DMS153 treated with DMSO at 0.1 percent for 48 hours (cell line): ENCODE measurements around the gene HOMER2.
"Not testable (repeated sequence)": the region's sequence is repeated elsewhere in the genome, so short reads cannot be mapped to it uniquely, and the experiment has no call there.

Source experiments
- DNase-seq: peaks from one replicate; lab custom pipeline; 2025; ENCODE audit not compliant: unreplicated experiment; lab: John Stamatoyannopoulos, UW

Gene HOMER2

DNA sequence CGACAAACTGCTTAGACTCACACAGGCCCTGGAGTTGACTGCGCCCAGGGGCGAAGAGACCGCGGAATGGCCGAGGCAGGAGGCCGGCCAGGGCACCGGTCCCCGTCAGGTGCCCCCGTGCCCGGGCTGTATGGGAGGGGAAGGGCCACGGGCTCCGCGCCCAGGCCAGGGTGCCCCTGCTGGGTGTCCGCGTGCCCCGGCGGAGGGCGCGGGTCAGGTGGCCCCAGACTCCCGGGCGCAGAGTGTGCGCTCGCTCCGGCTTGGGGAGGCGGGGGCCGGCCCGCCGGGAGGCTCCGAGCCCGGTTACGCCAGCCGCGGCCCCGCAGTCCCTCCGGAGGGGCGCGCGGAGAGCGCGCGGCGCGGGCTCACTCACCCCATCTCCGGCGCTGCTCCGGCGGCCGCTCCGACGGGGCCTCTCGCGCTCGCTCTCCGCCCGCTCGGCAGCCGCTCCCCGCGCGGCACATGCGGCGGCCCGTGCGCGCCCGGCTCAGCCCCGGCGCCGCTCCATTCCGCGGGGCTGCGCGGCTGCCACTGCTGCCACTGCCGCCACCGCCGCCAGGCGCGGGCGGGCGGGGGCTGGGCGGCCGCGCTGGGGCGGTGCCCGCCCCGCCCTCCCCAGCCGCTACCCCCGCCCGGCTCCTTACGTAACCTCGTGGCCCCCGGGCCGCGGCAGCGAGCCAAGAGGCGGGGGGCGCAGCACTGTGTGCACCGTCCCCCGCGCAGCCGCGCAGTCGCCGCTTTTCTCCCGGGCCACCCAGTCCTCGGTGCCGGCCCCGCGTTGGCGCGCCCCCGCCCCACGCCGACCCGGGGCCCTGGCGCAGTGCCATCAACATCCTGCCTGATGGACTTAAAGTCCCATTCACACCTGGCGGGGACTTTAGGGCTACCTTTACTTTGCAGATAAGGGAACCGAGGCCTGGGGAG lies at the start of gene HOMER2:
Gene HOMER2, minus strand, starts transcription at position 563 of the 924 bp plus-strand sequence. Its CDS starts 185 bp downstream, at position 378.
- DNase-seq, result no peak

DNA sequence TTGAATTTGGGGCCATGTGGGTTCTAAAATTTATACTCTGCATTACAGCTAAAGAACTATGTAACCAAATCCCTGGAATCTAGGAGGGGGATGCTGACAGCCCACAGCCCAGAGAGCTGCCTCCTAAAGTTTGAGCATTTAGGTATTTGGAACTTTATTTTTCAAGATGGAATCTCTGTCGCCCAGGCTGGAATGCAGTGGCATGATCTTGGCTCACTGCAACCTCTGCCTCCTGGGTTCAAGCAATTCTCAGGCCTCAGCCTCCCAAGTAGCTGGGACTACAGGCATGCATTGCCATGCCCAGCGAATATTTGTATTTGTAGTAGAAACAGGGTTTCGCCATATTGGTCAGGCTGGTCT lies 48.1 kb upstream of the HOMER2 start:
- DNase-seq, result not testable (repeated sequence)

DNA sequence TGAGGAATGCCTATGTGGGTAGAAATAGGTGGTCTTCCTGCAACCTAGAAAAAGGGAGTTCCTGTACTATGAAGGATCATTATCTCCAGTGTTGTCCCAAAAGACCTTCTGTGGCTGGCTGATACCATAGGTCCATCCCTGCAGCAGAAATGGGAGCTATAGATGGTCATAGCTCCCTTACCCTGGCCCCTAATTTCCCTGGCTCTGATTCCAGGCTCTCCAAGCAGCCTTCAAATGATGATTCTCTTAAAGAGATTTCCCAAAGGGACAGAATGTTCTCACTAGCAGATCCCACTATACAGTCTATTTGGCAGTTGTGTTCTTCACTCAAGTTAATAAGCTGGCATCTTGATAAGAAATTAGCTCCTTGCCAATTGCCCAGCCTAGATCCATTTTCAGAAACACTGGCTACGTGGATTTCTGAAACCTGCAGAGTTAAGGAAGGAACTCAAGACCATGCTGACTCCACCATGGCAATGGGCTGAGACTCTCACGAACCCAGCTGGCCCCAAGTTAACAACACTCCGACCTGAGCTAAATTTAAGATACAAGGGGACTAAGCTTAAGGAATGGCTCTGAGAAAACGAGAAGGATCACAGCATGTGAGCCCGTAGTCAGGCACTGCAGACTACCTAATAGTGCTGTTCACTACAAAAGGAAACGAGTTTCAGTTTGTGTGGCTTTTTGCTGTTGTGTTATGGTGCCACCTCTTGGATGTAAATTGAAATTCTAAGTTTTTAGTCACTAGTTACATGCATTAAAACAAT lies 47.6 kb upstream of the HOMER2 start:
- DNase-seq, result peak; percentile 8

DNA sequence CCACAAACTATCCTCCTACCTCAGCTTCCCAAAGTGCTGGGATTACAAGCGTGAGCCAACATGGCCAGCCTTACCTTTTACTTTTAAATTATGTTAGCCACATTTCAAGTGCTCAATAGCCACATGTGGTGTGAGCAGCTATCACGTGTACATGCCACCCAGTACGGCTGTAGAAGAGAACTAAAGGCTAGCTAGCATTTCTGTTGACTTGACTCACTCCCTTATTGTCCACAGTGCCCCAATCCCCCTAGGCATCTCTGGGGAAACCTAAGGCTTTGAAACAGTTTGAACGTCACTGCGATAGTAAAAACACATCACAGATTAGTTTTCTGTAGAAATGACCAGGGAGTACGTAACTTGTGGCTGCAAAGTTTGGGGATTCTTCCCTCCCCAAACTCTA lies 46.9 kb upstream of the HOMER2 start:
- no peak for DNase-seq

DNA sequence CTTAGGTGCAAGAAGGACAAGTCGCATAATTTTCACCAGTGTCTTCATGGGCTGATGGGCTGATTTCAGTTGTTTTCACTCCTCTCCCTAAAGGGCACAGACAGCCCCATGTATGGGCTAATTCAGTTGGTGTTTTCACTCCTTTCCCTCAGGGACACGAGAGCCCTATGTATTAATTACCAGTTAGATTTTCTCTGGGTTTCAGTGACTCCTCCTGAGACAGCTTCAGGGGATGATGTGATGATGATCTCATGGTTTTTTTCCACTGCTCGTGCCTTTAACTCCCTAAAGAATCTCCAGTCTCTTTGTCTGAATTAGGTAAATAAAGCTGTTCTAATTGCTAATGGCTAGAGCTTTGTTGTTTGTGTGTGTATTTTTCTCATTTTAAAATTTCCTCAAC lies 43.4 kb upstream of the HOMER2 start:
- DNase-seq, result no peak

DNA sequence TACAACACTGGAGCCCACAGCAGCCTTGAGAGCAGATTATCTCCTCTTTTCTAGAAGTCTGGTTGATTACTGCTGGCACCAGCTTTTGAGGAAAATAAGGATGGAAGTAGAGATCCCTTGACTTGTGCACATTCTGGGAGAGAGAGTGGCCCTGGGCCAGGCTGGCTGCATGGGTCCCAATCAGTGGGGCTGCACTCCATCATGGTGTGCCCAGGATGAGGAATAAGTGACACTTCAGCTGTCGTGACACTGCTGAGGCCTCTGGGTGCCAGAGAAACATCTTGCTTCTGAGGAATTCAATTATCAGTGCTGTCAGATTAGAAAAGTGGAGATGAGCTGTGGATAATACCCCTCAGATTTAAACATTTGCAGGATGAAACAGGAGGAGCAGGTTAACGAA lies 42.6 kb upstream of the HOMER2 start:
- no peak for DNase-seq

DNA sequence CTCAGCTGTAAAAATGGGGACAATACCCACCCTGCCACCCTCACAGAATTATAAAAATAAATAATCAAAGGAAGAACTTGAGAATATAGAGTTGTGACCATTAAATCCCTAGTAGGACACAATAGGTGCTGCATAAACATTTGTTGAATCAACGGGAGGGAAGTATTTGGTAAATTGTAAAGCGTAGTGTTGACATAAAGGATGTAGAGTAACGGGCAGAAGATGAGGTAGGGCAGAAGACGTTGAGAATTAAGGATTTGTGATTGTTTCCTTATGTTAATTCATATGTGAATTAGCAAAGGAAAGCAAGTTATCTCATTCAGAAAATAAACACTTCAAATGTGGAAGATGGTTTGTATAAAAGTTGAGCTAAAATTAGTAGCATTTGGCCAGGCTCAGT lies 40.6 kb upstream of the HOMER2 start:
- DNase-seq, result no peak

DNA sequence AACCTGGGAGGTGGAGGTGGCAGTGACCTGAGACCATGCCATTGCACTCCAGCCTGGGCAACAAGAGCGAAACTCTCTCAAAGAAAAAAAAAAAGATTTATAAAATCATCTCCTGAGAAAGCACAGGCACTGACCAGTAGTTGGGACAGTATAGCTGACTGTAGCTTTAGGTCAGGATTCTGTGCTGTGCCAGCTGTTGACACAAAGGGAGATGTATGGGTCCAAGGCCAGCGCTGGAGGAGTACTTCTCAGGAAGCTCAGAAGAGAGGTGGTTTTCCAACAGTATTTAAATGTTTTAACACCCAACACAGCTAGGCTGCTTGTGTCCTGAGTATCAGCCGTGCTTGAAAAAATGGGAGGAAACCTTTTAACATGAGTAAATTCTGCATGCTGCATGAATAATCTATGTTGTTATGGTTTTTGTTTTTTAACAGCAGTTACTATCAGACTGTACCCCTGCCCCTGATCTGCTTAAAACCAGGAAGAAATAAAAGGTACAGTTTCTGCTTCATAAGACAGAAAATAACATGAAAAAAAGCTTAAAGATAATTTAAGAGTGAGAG lies 40.0 kb upstream of the HOMER2 start:
- no peak for DNase-seq

DNA sequence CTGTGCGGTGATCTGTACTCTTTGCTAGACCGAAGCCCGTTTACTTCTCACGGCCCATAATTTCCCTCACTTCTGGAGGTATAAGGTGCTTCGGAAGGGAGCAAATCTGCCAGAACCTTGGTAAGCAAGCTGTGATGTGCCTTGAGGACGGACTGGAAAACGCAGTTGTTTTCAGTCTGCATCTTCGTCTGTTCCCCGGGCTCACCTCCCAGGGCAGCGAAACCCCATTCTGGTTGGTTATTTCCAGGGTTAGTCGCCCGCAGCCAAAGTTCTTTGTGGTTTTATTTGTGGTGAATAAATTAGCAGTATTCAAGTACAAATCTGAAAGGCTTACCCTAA lies 33.9 kb upstream of the HOMER2 start:
- no peak for DNase-seq

DNA sequence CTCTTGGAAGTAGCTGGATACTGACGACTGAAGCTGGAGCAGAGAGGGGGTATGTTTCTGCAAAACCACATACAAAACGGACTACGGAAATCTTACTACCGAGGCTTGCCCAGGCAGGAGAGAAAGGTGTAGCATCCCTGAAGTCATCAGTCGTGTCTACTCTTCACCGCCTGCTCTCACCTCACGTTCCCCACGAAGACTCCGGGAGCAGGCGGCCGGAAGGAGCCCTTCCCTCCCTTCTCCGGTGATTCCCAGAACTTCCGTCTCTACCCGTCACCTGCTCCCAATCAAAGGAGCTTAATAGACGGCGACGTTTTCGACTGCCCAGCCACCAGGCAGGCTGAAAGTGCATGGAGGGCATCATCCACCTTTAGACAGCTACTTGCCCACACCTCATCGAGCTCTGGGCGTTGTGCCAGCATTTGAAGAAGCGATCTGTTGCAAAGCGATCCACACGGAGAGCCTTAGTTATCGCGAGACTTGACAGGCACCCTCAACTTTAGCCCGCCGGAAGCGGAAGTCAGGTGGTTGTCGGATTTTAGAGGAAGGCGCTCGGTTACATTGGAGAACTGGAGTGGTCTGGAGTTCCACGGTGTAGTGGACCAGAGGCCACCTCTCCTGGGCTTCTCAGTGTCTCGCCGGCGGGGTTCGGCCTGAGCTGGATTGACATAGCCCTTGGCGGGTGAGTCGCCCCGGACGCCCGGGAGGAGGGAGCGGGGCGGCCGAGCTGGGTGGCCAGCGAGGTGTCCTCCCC lies 33.3 kb upstream of the HOMER2 start, which contains the start of gene RAMAC:
Gene RAMAC, plus strand, starts transcription at position 523 of the 754 bp plus-strand sequence. CDS start 2,809 bp downstream, outside the sequence.
- peak; percentile 77 for DNase-seq

DNA sequence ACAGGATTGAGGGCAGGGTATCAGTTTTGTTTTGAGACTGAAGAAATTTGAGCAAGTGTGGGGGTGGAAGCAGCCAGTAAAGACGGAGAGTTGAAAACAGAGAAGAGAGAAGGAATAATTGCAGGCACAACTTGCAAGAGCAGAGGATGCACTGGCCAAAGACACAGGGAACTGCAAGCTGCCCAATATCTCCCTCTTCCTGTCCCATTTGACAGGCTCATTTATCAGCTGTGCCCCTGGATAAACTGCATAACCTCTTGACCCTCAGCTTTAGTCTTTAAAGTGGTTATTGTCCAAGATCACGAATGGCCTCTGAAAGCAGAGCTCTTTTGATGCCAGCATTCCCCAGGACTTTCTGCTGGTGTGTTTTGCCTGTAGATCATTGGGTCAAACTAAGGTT lies 28.5 kb upstream of the HOMER2 start:
- no peak for DNase-seq

DNA sequence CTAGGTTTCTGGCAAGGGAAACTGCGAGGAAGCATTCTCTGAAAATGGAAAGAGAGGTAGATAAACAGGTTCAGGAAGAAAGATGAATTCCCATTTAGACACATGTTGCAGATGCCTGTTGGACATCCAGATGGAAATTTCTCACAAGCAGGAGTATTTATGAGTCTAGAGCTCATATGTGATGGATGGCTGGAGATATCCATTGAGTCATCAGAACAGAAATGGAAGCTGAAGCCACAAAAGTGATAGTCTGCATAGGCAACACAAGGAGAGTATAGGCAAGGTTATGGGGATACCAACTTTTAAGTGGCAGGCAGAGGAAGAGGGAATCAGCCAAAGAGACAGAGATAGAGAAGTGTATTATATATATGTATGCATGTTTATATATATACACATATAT lies 27.2 kb upstream of the HOMER2 start:
- no peak for DNase-seq

DNA sequence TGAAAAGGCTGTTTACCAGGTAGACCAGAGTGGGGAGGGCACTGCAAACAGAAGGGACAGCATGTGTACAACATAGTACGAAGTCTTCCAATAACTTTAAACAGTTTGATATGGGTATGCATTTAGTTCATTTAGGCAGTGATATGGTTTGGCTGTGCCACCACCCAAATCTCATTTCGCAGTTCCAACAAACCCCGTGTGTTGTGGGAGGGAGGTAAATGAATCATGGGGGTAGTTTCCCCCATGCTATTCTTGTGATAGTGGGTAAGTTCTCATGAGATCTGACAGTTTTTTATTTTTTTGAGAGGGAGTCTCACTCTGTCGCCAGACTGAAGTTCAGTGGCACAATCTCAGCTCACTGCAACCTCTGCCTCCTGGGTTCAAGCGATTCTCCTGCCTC lies 25.9 kb upstream of the HOMER2 start:
- no peak for DNase-seq

DNA sequence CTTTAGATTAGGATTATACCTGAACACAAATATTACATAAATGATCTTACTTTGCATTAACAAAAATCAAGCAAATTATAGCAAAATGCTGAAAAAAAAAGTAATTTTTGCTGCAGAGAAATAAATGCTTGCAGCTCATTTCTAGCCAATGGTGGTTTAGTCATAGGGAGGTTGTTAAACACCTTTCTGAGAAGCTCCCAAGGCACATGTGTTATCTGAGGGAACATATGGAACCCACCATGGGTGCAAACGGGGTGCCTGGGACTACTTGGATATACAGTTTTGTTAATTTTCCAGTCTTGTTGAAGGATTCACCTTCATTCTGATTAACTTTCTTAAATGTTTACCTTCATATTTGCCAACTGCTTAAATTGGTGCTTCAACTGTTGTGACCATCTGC lies 24.6 kb upstream of the HOMER2 start:
- no peak for DNase-seq

DNA sequence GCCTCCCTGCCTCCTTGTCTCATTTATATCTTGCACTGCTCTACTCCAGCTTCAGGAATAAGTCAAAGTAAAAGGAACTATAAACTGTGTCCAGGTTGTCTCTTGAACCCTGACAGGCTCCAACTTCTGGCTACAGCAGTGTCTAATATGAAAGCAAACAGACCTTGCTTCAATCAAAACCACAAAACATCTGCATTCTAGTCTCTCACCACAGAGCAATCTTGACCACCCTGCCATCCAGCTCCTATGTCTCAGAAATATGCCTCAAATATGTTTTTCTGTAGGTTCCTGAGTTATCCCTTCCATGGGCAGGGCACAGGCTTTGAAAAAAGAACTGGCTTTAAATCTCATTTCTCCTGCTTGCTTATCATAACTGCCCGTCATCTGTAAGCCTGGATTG lies 20.5 kb upstream of the HOMER2 start:
- no peak for DNase-seq

DNA sequence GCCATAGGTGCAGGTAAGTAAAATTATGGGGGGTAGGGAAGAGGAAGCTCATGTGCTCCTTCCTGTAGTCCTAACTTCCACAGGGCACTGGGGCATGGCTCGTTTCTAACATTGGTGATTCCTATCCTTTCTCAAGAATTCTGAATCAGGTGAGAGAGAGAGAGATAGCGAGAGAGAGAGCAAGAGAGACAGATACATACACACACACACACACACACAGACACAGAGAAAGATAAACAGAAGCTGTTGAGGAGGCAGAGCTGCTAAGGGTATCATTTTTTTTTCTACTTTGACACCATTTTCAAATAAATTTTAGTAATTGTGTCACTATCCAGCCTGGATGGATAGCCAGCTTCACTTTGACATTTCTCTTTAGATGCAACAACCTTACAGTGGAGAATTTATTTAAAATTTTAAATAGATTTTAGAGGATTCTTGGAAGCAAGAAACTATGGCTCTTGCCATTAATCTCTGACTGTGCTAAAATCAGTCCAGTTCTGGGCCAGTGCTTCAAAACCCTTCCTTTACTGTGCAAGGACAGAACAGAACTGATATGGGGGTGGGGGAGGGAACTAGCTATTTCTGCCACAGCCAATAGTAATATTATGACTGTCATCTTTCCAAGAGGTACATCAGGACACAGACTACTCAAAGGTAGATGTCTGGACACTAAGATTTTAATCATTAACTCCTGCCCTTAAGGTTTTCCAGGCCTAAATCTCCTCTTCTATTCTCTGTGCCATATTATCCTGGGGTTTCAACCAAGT lies 18.9 kb upstream of the HOMER2 start:
- DNase-seq, result no peak

DNA sequence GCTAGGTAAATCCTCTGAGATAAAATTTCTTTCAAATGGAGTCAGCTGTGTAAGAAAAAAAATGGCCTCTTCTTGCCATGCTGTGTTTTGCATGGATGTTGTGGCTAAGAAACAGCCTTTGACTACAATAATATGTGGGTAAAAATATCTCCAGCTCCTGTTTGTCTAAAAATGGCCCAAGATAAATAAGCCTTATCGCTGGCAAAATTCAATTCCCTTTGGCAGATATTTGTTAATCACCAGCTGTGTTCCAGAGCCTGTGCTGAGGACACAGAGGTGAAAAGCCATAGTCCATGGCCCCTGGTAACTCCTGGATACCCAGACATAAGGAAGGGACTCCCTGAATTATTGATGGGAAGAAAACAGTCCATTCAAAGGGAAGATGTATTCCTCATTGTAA lies 18.2 kb upstream of the HOMER2 start:
- DNase-seq, result no peak

DNA sequence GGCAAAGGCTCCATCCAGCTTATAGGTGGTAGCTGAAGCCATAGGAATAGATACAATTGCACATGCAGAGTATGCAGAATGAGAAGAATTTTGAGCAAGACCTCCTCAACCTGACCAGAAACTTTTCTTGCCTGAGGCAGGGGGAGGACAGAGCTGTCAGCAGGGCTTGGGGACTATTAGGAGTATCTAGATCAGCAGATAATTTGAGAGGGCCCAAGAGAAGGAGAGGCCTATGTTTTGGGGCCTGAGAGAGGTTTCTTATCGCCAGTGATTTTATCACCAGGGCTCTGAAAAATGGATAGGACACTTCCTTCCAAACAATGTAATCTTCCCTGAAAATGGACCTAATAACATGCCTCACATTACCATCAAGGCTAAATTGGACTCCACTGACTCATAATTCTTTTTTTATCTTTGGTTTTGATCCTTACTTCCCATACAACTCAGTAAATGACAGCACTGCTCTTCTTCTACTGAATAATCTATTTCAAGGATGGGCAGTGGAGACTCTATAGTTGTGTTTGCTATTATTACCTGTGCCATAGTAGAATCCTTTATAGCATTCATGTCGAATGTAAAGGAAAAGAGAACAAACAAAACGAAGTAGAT lies 17.7 kb upstream of the HOMER2 start:
- no peak for DNase-seq

DNA sequence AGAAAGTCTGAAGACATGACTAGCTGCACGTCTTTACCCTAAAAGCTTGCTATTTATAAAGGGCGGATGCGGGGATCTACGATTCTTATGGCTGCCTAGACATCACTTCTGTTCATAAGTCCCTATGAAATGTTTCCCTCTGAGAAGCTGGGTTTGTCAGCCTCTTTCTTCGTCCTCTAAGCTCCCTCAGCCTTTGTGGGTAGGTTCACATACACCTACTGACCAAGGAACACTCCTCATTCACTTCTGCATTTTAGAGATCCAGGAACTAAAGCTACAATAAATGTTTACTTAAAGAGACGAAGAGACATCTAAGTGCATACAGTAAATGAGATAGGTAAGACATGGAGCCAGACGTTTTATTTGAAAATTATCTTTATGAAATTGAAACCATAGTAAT lies 16.8 kb upstream of the HOMER2 start:
- DNase-seq, result no peak

DNA sequence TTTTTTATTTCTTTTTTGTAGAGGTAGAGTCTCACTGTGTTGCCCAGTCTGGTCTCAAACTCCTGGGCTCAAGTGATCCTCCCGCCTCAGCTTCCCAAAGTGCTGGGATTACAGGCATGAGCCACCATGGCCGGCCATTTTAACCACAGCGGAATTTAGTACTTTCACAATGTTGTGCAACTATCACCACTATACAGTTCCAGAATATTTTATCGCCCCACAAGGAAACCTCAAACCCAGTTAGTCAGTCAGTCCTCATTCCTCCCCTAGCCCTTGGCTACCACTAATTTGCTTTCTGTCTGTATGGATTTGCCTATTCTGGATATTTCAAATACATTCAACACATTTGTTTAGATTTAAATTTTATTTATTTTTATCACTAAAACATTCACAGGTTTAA lies 15.5 kb upstream of the HOMER2 start:
- no peak for DNase-seq
